H9 (cell line): ENCODE results near the gene JAKMIP1. TPM values are rescaled to one million over a fixed set of nuclear protein-coding genes. Genes with fewer than 3 reads are reported as not detected.

Experiments used
- DNase-seq: peaks from one replicate; pipeline ENCODE4 v3.0.0-alpha.2; 2017
- H2AFZ ChIP-seq: one replicate; pipeline ENCODE4 v1.6.1; 2013; ENCODE audit warnings: mild to moderate bottlenecking, low read length, control low read depth, moderate library complexity
- H2AK5ac ChIP-seq: 2 replicates; pipeline ENCODE4 v1.6.1; 2013; ENCODE audit warnings: low read length, control low read depth, mixed read lengths; ENCODE audit not compliant: insufficient read length
- H2BK120ac ChIP-seq: one replicate; pipeline ENCODE4 v1.6.1; 2013; ENCODE audit warnings: low read depth, mild to moderate bottlenecking, low read length, control low read depth, inconsistent platforms; ENCODE audit not compliant: poor library complexity, severe bottlenecking
- H2BK12ac ChIP-seq: 2 replicates; pipeline ENCODE4 v1.6.1; 2013; ENCODE audit warnings: low read length, control low read depth, mixed read lengths, low read depth; ENCODE audit not compliant: insufficient read length
- H2BK15ac ChIP-seq: 2 replicates; pipeline ENCODE4 v1.6.1; 2013; ENCODE audit warnings: low read depth, low read length, control low read depth
- H2BK20ac ChIP-seq: one replicate; pipeline ENCODE4 v1.6.1; 2013; ENCODE audit warnings: low read depth, mild to moderate bottlenecking, low read length, control low read depth, inconsistent platforms; ENCODE audit not compliant: poor library complexity, severe bottlenecking
- H2BK5ac ChIP-seq: 2 replicates; pipeline ENCODE4 v1.6.1; 2013; ENCODE audit warnings: low read length, control low read depth, mixed read lengths; ENCODE audit not compliant: insufficient read length
- H3K14ac ChIP-seq: 2 replicates; pipeline ENCODE4 v1.6.1; 2013; ENCODE audit warnings: low read length, control low read depth; ENCODE audit not compliant: insufficient read depth
- H3K18ac ChIP-seq: 2 replicates; pipeline ENCODE4 v1.6.1; 2013; ENCODE audit warnings: low read depth, mild to moderate bottlenecking, mixed read lengths, low read length, control low read depth; ENCODE audit not compliant: insufficient read length
- H3K23ac ChIP-seq: 2 replicates; pipeline ENCODE4 v1.6.1; 2013; ENCODE audit warnings: low read length, control low read depth, mixed read lengths, low read depth; ENCODE audit not compliant: insufficient read length
- H3K23me2 ChIP-seq: 2 replicates; pipeline ENCODE4 v1.6.1; 2013; ENCODE audit warnings: low read depth, mild to moderate bottlenecking, mixed read lengths, low read length, control low read depth; ENCODE audit not compliant: insufficient read length, poor library complexity, severe bottlenecking
- H3K27ac ChIP-seq: 2 replicates; pipeline ENCODE4 v1.5.1; 2013; ENCODE audit warnings: low read length, control low read depth, mixed read lengths, low read depth; ENCODE audit not compliant: insufficient read length
- H3K27me3 ChIP-seq: 2 replicates; pipeline ENCODE4 v1.6.1; 2013; ENCODE audit warnings: low read length, control low read depth, inconsistent platforms; ENCODE audit not compliant: insufficient read depth
- H3K4ac ChIP-seq: 2 replicates; pipeline ENCODE4 v1.6.1; 2013; ENCODE audit warnings: low read depth, mild to moderate bottlenecking, control low read depth, inconsistent platforms, low read length, moderate library complexity
- H3K4me1 ChIP-seq: 2 replicates; pipeline ENCODE4 v1.6.1; 2013; ENCODE audit warnings: low read length, control low read depth, inconsistent platforms; ENCODE audit not compliant: insufficient read depth
- H3K4me2 ChIP-seq: 2 replicates; pipeline ENCODE4 v1.6.1; 2013; ENCODE audit warnings: low read length, control low read depth, mixed read lengths; ENCODE audit not compliant: insufficient read length, insufficient read depth
- H3K56ac ChIP-seq: 2 replicates; pipeline ENCODE4 v1.6.1; 2013; ENCODE audit warnings: low read depth, mild to moderate bottlenecking, mixed read lengths, low read length, control low read depth; ENCODE audit not compliant: insufficient read length
- H3K79me1 ChIP-seq: 2 replicates; pipeline ENCODE4 v1.6.1; 2013; ENCODE audit warnings: low read depth, mild to moderate bottlenecking, moderate library complexity, low read length, control low read depth, inconsistent platforms; ENCODE audit not compliant: insufficient read depth, poor library complexity, severe bottlenecking
- H3K79me2 ChIP-seq: 2 replicates; pipeline ENCODE4 v1.6.1; 2013; ENCODE audit warnings: low read length, control low read depth, inconsistent platforms; ENCODE audit not compliant: insufficient read depth
- H3K9ac ChIP-seq: 2 replicates; pipeline ENCODE4 v1.6.1; 2013; ENCODE audit warnings: low read length, control low read depth, mixed read lengths; ENCODE audit not compliant: insufficient read length; ENCODE audit errors: extremely low read depth
- H3K9me3 ChIP-seq: one replicate; pipeline ENCODE4 v1.6.1; 2013; ENCODE audit warnings: low read depth, low read length, inconsistent platforms; ENCODE audit not compliant: control insufficient read depth
- H3T11ph ChIP-seq: one replicate; pipeline ENCODE4 v1.6.1; 2013; ENCODE audit warnings: mild to moderate bottlenecking, low read length, control low read depth, inconsistent platforms
- H4K20me1 ChIP-seq: one replicate; pipeline ENCODE4 v1.6.1; 2013; ENCODE audit not compliant: control insufficient read depth, insufficient read length, insufficient read depth
- H4K5ac ChIP-seq: 2 replicates; pipeline ENCODE4 v1.6.1; 2013; ENCODE audit warnings: low read depth, mild to moderate bottlenecking, mixed read lengths, low read length, control low read depth; ENCODE audit not compliant: insufficient read length
- H4K8ac ChIP-seq: replicated peaks from 2 replicates; pipeline ENCODE4 v1.6.1; 2013; ENCODE audit warnings: low read length, control low read depth, mixed read lengths, low read depth; ENCODE audit not compliant: insufficient read length
- H4K91ac ChIP-seq: 2 replicates; pipeline ENCODE4 v1.6.1; 2013; ENCODE audit warnings: low read depth, mild to moderate bottlenecking, moderate library complexity, mixed read lengths, low read length, control low read depth; ENCODE audit not compliant: insufficient read length
- H3K27ac Mint-ChIP-seq, 3 experiments: 2 replicates in 2 of 3; 3 replicates in 1 of 3; pipeline ENCODE4 v1.8.0; 2020 to 2021; ENCODE audit warnings: mixed read lengths in 3 of 3, mild to moderate bottlenecking in 1 of 3, moderate library complexity in 1 of 3
- H3K27me3 Mint-ChIP-seq: 2 replicates; pipeline ENCODE4 v1.8.0; 2021; ENCODE audit warnings: low read depth, mild to moderate bottlenecking, moderate library complexity, mixed read lengths
- H3K36me3 Mint-ChIP-seq, 3 experiments: 2 replicates in 2 of 3; 3 replicates in 1 of 3; pipeline ENCODE4 v1.8.0; 2020 to 2021; ENCODE audit warnings: low read depth in 3 of 3, mixed read lengths in 3 of 3; ENCODE audit not compliant: insufficient read depth in 1 of 3
- H3K4me1 Mint-ChIP-seq, 2 experiments: 2 replicates each; pipeline ENCODE4 v1.8.0; 2020; ENCODE audit warnings: mixed read lengths in 2 of 2
- H3K4me3 Mint-ChIP-seq, 2 experiments: 2 replicates in 1 of 2; 3 replicates in 1 of 2; pipeline ENCODE4 v1.8.0; 2020 to 2021; ENCODE audit warnings: mild to moderate bottlenecking in 2 of 2, mixed read lengths in 2 of 2, moderate library complexity in 1 of 2
- H3K9me3 Mint-ChIP-seq, 2 experiments: 2 replicates in 1 of 2; 3 replicates in 1 of 2; pipeline ENCODE4 v1.8.0; 2020; ENCODE audit warnings: mild to moderate bottlenecking in 2 of 2, mixed read lengths in 2 of 2, moderate library complexity in 1 of 2
- CTCF ChIP-seq: fragments of 200-600 bp; sonication (generic); conservative IDR thresholded peaks from 3 replicates; pipeline ENCODE4 v1.8.0; 2021; ENCODE audit warnings: antibody characterized with exemption, mild to moderate bottlenecking
- WGBS: extraction: QIAGEN DNeasy Blood & Tissue Kit; methylation state at CpG from one replicate; pipeline ENCODE4 v1.1.7; 2013; ENCODE audit warnings: missing lambda C conversion rate, low lambda C conversion rate, mixed read lengths; ENCODE audit not compliant: insufficient read length; ENCODE audit errors: extremely low coverage; 5-methylcytosine and 5-hydroxymethylcytosine counted together
- total RNA-seq: library from RNA; stranded (reverse); gene quantifications from 2 replicates; pipeline ENCODE4 v1.2.1, GENCODE V29; 2021

JAKMIP1 gene
- total RNA-seq, 1 experiment from 2014 or later = 1.5 TPM

GRCh38 chr4:6115746-6116586 lies 84.4 kb downstream of the JAKMIP1 start:
- no peak for DNase-seq
- no CpG with 5 or more reads among the region's 23 CpGs for WGBS
- no peak overlapping the region for H3K27ac Mint-ChIP-seq

More at GRCh38 chr4:6115746-6116586, 84.4 kb downstream of the JAKMIP1 start:
- Histone ChIP-seq H3K4ac (no peak overlapping the region), H4K8ac (no peak overlapping the region), H3K14ac (peak overlapping the region; percentile 72), H4K20me1 (no peaks in the 10 kb centered on the region), H3K23me2 (no peaks in the 10 kb centered on the region), H4K5ac (no peak overlapping the region), H3T11ph (no peak overlapping the region), H3K4me1 (peaks cover 13% of the 10 kb centered on the region), H3K4me2 (no peak overlapping the region), H2BK120ac (no peak overlapping the region), H2BK15ac (no peak overlapping the region), H3K56ac (no peak overlapping the region), H2BK20ac (no peak overlapping the region), H2AK5ac (no peak overlapping the region), H3K9ac (no peak overlapping the region), H2AFZ (no peak overlapping the region), H2BK12ac (no peak overlapping the region), H4K91ac (no peak overlapping the region), H3K18ac (no peak overlapping the region), H3K79me1 (no peaks in the 10 kb centered on the region), H3K9me3 (no peaks in the 10 kb centered on the region), H3K27me3 (no peaks in the 10 kb centered on the region), H3K27ac (no peak overlapping the region), H2BK5ac (no peak overlapping the region), H3K79me2 (no peaks in the 10 kb centered on the region), H3K23ac (no peak overlapping the region)
- Mint-ChIP-seq H3K27me3 (peaks cover 44% of the 10 kb centered on the region), H3K4me3 (no peak overlapping the region), H3K4me1 (peaks cover 33 to 49% of the 10 kb centered on the region in 2 experiments), H3K9me3 (no peaks in the 10 kb centered on the region), H3K36me3 (no peaks in the 10 kb centered on the region)
- TF ChIP-seq CTCF = no peak
